Peyer's patch (tissue), 4 donors: Measurements from ENCODE around the gene NCAPD3.

Experiments
- CTCF ChIP-seq, 6 experiments: fragments of 450-650 bp in 4 of 6; fragments of 200-600 bp in 2 of 6; sonication (generic) in 1 of 6; IDR thresholded peaks; one replicate each; pipeline ENCODE4 v1.5.1; 2017 to 2019; ENCODE audit warnings: antibody characterized with exemption in 6 of 6, mild to moderate bottlenecking in 3 of 6, moderate library complexity in 1 of 6
- POLR2A ChIP-seq, 2 donors: fragments of 450-650 bp; IDR thresholded peaks; one replicate each; pipeline ENCODE4 v1.5.1; 2017; ENCODE audit warnings: antibody characterized with exemption in 2 of 2, mild to moderate bottlenecking in 2 of 2, moderate library complexity in 2 of 2

- TF ChIP-seq POLR2A (IDR thresholded peaks at IDR 0.05) (no peak), CTCF (IDR thresholded peaks at IDR 0.05) (no peak)
Observed at GRCh38 chr11:134235399-134235798, 11.6 kb upstream of the NCAPD3 start.
